OCI-LY7 (cell line): ENCODE measurements around the gene LRRN2. TPM values are rescaled to one million over a fixed set of nuclear protein-coding genes. Genes with fewer than 3 reads are reported as not detected.

Experiments
- BruUV-seq: library from RNA; stranded (reverse); fragments of 400-500 nt; replicated peaks from 2 replicates; lab custom pipeline; 2021; lab: Mats Ljungman, UMichigan
- CTCF ChIA-PET: fragments of 300-600 bp; sonication (Branson Sonifier 250); formaldehyde crosslinking; loops from one replicate; lab custom pipeline; 2022; ENCODE audit warnings: antibody characterized with exemption; ENCODE audit not compliant: unreplicated experiment; lab: Charles Lee
- POLR2A ChIA-PET: fragments of 300-600 bp; sonication (Branson Sonifier 250); formaldehyde crosslinking; loops from one replicate; lab custom pipeline; 2022; ENCODE audit warnings: antibody characterized with exemption; lab: Charles Lee
- DNase-seq: peaks from one replicate; pipeline ENCODE4 v3.0.0-alpha.2; 2015; ENCODE audit warnings: low spot score
- H2AFZ ChIP-seq: fragments of 200-600 bp; sonication (generic), shearing (Covaris generic); 2 replicates; pipeline ENCODE4 v1.6.1; 2014; ENCODE audit warnings: mild to moderate bottlenecking, antibody characterized with exemption, low read length, moderate library complexity
- H3K27ac ChIP-seq: fragments of 200-600 bp; sonication (generic); 2 replicates; pipeline ENCODE4 v1.5.1; 2014; ENCODE audit warnings: mixed run types, low read depth, mild to moderate bottlenecking, moderate library complexity, low read length, inconsistent platforms; ENCODE audit not compliant: poor library complexity, severe bottlenecking
- H3K36me3 ChIP-seq: fragments of 200-600 bp; sonication (generic); 2 replicates; pipeline ENCODE4 v1.6.1; 2014; ENCODE audit warnings: mild to moderate bottlenecking, antibody characterized with exemption, low read length, moderate library complexity, mixed read lengths; ENCODE audit not compliant: insufficient read depth
- H3K4me1 ChIP-seq: fragments of 200-600 bp; sonication (generic); 2 replicates; pipeline ENCODE4 v1.5.1; 2014; ENCODE audit warnings: mild to moderate bottlenecking, low read length; ENCODE audit not compliant: insufficient read depth, poor library complexity, severe bottlenecking
- H3K4me2 ChIP-seq: fragments of 200-600 bp; sonication (generic); 2 replicates; pipeline ENCODE4 v1.6.1; 2014; ENCODE audit warnings: mild to moderate bottlenecking, low read length
- H3K4me3 ChIP-seq: fragments of 200-600 bp; sonication (generic); 2 replicates; pipeline ENCODE4 v1.5.1; 2014; ENCODE audit warnings: mild to moderate bottlenecking, low read depth, low read length; ENCODE audit not compliant: poor library complexity, severe bottlenecking
- H3K79me2 ChIP-seq: fragments of 200-600 bp; sonication (generic); 2 replicates; pipeline ENCODE4 v1.6.1; 2016; ENCODE audit warnings: low read depth, mild to moderate bottlenecking, low read length, moderate library complexity, mixed read lengths; ENCODE audit not compliant: insufficient read depth
- H3K9me2 ChIP-seq: fragments of 200-600 bp; sonication (generic); 2 replicates; pipeline ENCODE4 v1.6.1; 2016; ENCODE audit warnings: mild to moderate bottlenecking, low read length, mixed read lengths; ENCODE audit not compliant: insufficient read depth
- H3K9me3 ChIP-seq: fragments of 200-600 bp; sonication (generic); 2 replicates; pipeline ENCODE4 v1.6.1; 2014; ENCODE audit warnings: mild to moderate bottlenecking, mixed run types, low read length, mixed read lengths
- H4K20me1 ChIP-seq: fragments of 200-600 bp; sonication (generic); 2 replicates; pipeline ENCODE4 v1.6.1; 2014; ENCODE audit warnings: mild to moderate bottlenecking, antibody characterized with exemption, low read length, moderate library complexity, mixed read lengths; ENCODE audit not compliant: insufficient read depth
- CTCF ChIP-seq: fragments of 200-600 bp; sonication (generic); conservative IDR thresholded peaks from 2 replicates; pipeline ENCODE4 v1.5.1; 2014; ENCODE audit warnings: mild to moderate bottlenecking, antibody characterized with exemption, low read length, moderate library complexity, mixed read lengths
- EZH2phosphoT487 ChIP-seq: fragments of 200-600 bp; sonication (generic); IDR thresholded peaks from 2 replicates; pipeline ENCODE4 v1.6.1; 2018; ENCODE audit warnings: low read depth, borderline replicate concordance, mild to moderate bottlenecking, mixed run types, antibody characterized with exemption, low read length, moderate library complexity, mixed read lengths
- intact Hi-C: fragments of 100-400 bp; cut with micrococcal nuclease; formaldehyde crosslinking; loops from one replicate; pipeline ENCODE4 v1.10.0; 2022; ENCODE audit not compliant: unreplicated experiment
- total RNA-seq, 2 experiments: library from RNA; depleted of rRNA in 1 of 2; stranded (reverse); fragments of >200 nt in 1 of 2; shearing (Covaris generic) in 1 of 2; gene quantifications; 2 replicates each; pipeline ENCODE4 v1.2.3, GENCODE V29; 2014 to 2022

Gene LRRN2
- total RNA-seq, 2 experiments from 2014 or later, result not detected

- Histone ChIP-seq H3K27ac (no peak overlapping the region), H4K20me1 (no peaks in the 10 kb centered on the region), H3K9me3 (no peaks in the 10 kb centered on the region), H3K36me3 (no peaks in the 10 kb centered on the region), H3K79me2 (no peaks in the 10 kb centered on the region), H3K4me2 (no peak overlapping the region), H2AFZ (no peak overlapping the region), H3K9me2 (no peaks in the 10 kb centered on the region), H3K4me1 (no peaks in the 10 kb centered on the region), H3K4me3 (no peak overlapping the region)
- no peak for DNase-seq
- intact Hi-C loops, result no loop called here
- CTCF ChIA-PET, result no interaction called here
- TF ChIP-seq EZH2phosphoT487 (no peak), CTCF (no peak)
- POLR2A ChIA-PET, result interaction anchor here (1.8 kb wide), 1 partner anchor 10 kb away, joined by 4 read pairs; no protein-coding TSS in a partner anchor
- BruUV-seq, result no TSS peak
These were observed 71.9 kb downstream of the LRRN2 start for GRCh38 chr1:204613636-204614035.

GRCh38 chr1:204612326-204612725 is 73.2 kb downstream of the LRRN2 start:
- Histone ChIP-seq H3K9me3 (no peaks in the 10 kb centered on the region), H3K9me2 (no peaks in the 10 kb centered on the region), H3K4me3 (no peak overlapping the region), H3K4me1 (no peaks in the 10 kb centered on the region), H3K27ac (no peak overlapping the region), H3K4me2 (no peak overlapping the region), H2AFZ (no peak overlapping the region), H3K36me3 (no peaks in the 10 kb centered on the region), H4K20me1 (no peaks in the 10 kb centered on the region), H3K79me2 (no peaks in the 10 kb centered on the region)
- ChIA-PET POLR2A (no interaction called here), CTCF (no interaction called here)
- BruUV-seq, result no TSS peak
- TF ChIP-seq CTCF (no peak), EZH2phosphoT487 (no peak)
- DNase-seq, result no peak
- intact Hi-C loops, result no loop called here

GRCh38 chr1:204611036-204611435 is 74.5 kb downstream of the LRRN2 start:
- POLR2A ChIA-PET, result interaction anchor here (1.1 kb wide), 2 partner anchors 40 to 144 kb away, joined by 3 to 4 read pairs; no protein-coding TSS in a partner anchor

More at GRCh38 chr1:204611036-204611435, 74.5 kb downstream of the LRRN2 start:
- Histone ChIP-seq H3K27ac (no peak overlapping the region), H3K79me2 (no peaks in the 10 kb centered on the region), H3K4me1 (no peaks in the 10 kb centered on the region), H3K9me3 (no peaks in the 10 kb centered on the region), H3K9me2 (no peaks in the 10 kb centered on the region), H3K36me3 (no peaks in the 10 kb centered on the region), H3K4me3 (no peak overlapping the region), H4K20me1 (no peaks in the 10 kb centered on the region), H3K4me2 (no peak overlapping the region), H2AFZ (no peak overlapping the region)
- intact Hi-C loops, result no loop called here
- TF ChIP-seq CTCF (no peak), EZH2phosphoT487 (no peak)
- no peak for DNase-seq
- CTCF ChIA-PET, result no interaction called here
- BruUV-seq, result no TSS peak
